A673 (cell line): ENCODE results near the gene ZSCAN26. TPM values are rescaled to one million over a fixed set of nuclear protein-coding genes. Genes with fewer than 3 reads are reported as not detected.

ENCODE experiments used
- BruUV-seq: library from RNA; stranded (reverse); fragments of 400-500 nt; replicated peaks from 2 replicates; lab custom pipeline; 2021; lab: Mats Ljungman, UMichigan
- CTCF ChIA-PET: fragments of 300-600 bp; sonication (Branson Sonifier 250); formaldehyde crosslinking; loops from one replicate; lab custom pipeline; 2022; ENCODE audit warnings: antibody characterized with exemption; lab: Charles Lee
- POLR2A ChIA-PET: fragments of 300-600 bp; sonication (Branson Sonifier 250); formaldehyde crosslinking; loops from one replicate; lab custom pipeline; 2022; ENCODE audit warnings: antibody characterized with exemption; ENCODE audit not compliant: low non-redundant PET; lab: Charles Lee
- DNase-seq: peaks from one replicate; pipeline ENCODE4 v3.0.0-alpha.2; 2015; ENCODE audit warnings: low spot score
- H3K27ac ChIP-seq: fragments of 200-600 bp; sonication (generic); 2 replicates; pipeline ENCODE4 v1.5.1; 2016; ENCODE audit warnings: mixed run types, low read depth, mild to moderate bottlenecking, mixed read lengths, antibody characterized with exemption, low read length; ENCODE audit not compliant: poor library complexity, severe bottlenecking
- H3K27me3 ChIP-seq: fragments of 200-600 bp; sonication (generic); replicated peaks from 2 replicates; pipeline ENCODE4 v1.6.1; 2017; ENCODE audit warnings: mixed run types, low read depth, mild to moderate bottlenecking, mixed read lengths, antibody characterized with exemption, low read length; ENCODE audit not compliant: insufficient read depth, poor library complexity
- H3K36me3 ChIP-seq: fragments of 200-600 bp; sonication (generic); 2 replicates; pipeline ENCODE4 v1.6.1; 2016; ENCODE audit warnings: mixed run types, mild to moderate bottlenecking, mixed read lengths, antibody characterized with exemption, low read length; ENCODE audit not compliant: insufficient read depth, poor library complexity, severe bottlenecking
- H3K4me1 ChIP-seq: fragments of 200-600 bp; sonication (generic); 2 replicates; pipeline ENCODE4 v1.6.1; 2017; ENCODE audit warnings: mixed run types, mild to moderate bottlenecking, mixed read lengths, antibody characterized with exemption, low read length; ENCODE audit not compliant: insufficient read depth, poor library complexity, severe bottlenecking
- H3K4me3 ChIP-seq: fragments of 200-600 bp; sonication (generic); 2 replicates; pipeline ENCODE4 v1.5.1; 2016; ENCODE audit warnings: low read depth, mixed run types, mild to moderate bottlenecking, mixed read lengths, low read length; ENCODE audit not compliant: poor library complexity, severe bottlenecking
- H3K9me3 ChIP-seq: fragments of 200-600 bp; sonication (generic); 2 replicates; pipeline ENCODE4 v1.6.1; 2016; ENCODE audit warnings: mixed run types, low read depth, mild to moderate bottlenecking, mixed read lengths, antibody characterized with exemption, low read length; ENCODE audit not compliant: poor library complexity, severe bottlenecking
- EZH2 ChIP-seq: fragments of 200-600 bp; sonication (generic); IDR thresholded peaks from 2 replicates; pipeline ENCODE4 v1.6.1; 2017; ENCODE audit warnings: borderline replicate concordance, low read depth, mild to moderate bottlenecking, mixed read lengths, antibody characterized with exemption, low read length; ENCODE audit not compliant: poor library complexity, severe bottlenecking
- intact Hi-C: fragments of 100-400 bp; cut with micrococcal nuclease; formaldehyde crosslinking; loops from one replicate; pipeline ENCODE4 v1.10.0; 2022; ENCODE audit not compliant: unreplicated experiment
- total RNA-seq: library from RNA; stranded (reverse); gene quantifications from 2 replicates; pipeline ENCODE4 v1.2.3, GENCODE V29; 2021
- TF ChIP-seq, protein P1 (sequence below): fragments of 300-800, 200-600 bp; sonication (generic); conservative IDR thresholded peaks from 2 replicates; pipeline ENCODE4 v1.5.1; 2017; ENCODE audit warnings: low read depth, mild to moderate bottlenecking, antibody characterized with exemption, low read length, moderate library complexity, mixed read lengths

Gene ZSCAN26
- total RNA-seq, 1 experiment from 2014 or later = 19.9 TPM

DNA sequence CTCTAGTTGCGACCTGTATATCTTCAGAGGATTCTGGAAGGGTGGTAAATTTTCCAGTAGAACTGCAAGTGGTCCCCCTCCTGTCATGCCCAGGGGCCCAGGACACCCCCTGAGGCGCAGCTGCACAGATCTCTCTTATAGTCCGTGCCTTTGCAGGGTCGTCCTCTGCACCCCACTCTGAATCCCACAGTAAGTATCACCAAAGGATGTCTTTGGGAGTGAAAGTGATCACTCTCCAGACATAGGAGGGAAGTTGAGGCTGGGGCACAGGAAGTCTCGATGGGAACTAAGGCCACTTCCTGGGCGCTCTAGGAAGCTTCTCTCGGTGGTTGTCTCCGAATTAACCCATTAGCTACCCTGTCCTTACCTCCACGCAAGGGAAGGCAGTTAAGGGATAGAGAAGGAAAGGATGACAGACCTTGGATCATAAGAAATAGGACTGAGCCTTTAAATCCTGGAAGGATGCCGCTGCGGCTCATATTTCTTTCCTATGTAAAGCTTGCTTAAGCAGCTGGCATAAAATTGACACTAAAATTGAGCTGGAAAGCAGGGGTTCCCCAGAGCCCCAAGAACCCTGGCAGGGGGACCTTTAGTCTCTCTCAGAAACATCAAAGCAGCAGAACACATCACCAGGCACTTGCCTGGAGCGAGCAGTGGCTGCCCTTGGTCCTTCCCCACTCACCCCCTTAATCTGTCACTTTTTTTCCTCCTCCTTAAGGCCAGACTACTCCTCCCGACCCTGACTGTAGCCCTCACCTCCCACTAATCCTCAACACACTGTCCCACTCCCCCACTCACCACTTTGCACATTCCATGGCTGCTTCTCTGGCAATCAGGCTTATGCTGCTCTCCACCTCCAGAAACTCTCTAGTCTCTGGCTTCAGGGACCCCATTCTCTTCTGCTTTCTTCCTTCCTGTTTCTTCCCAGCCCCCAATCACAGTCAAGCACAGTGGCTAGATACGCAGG is 14.7 kb upstream of the ZSCAN26 start, which contains the start of gene ZKSCAN4:
ZKSCAN4 (minus strand) TSS at position 261 of the 967 bp plus-strand sequence. CDS start 289 bp downstream, outside the sequence.
- H3K9me3 ChIP-seq = no peaks in the 10 kb centered on the region
- ChIA-PET CTCF (no interaction called here), POLR2A (interaction anchor here (0.6 to 1.1 kb wide), 2 partner anchors 17 to 116 kb away, joined by 5 to 16 read pairs; no protein-coding TSS in a partner anchor)
- intact Hi-C loops = loop anchor here (2.0 to 10.0 kb wide), 2 partner anchors 15 to 117 kb away; partner anchors contain the start of gene ZSCAN26
- no TSS peak for BruUV-seq
- H3K27ac ChIP-seq = peak within 1 kb of the TSS; percentile 79
- peaks cover 6% of the 10 kb centered on the region for H3K4me1 ChIP-seq
- DNase-seq = peak; percentile 92
- H3K4me3 ChIP-seq = peak within 1 kb of the TSS; percentile 100
- H3K27me3 ChIP-seq = no peaks in the 10 kb centered on the region
- peaks cover 3% of the 10 kb centered on the region for H3K36me3 ChIP-seq
- no peak for TF ChIP-seq EZH2
- TF ChIP-seq, protein P1, sequence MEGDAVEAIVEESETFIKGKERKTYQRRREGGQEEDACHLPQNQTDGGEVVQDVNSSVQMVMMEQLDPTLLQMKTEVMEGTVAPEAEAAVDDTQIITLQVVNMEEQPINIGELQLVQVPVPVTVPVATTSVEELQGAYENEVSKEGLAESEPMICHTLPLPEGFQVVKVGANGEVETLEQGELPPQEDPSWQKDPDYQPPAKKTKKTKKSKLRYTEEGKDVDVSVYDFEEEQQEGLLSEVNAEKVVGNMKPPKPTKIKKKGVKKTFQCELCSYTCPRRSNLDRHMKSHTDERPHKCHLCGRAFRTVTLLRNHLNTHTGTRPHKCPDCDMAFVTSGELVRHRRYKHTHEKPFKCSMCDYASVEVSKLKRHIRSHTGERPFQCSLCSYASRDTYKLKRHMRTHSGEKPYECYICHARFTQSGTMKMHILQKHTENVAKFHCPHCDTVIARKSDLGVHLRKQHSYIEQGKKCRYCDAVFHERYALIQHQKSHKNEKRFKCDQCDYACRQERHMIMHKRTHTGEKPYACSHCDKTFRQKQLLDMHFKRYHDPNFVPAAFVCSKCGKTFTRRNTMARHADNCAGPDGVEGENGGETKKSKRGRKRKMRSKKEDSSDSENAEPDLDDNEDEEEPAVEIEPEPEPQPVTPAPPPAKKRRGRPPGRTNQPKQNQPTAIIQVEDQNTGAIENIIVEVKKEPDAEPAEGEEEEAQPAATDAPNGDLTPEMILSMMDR = no peak

GRCh38 chr6:28254121-28254519 is 12.8 kb upstream of the ZSCAN26 start:
- CTCF ChIA-PET = no interaction called here
- no peak for TF ChIP-seq EZH2
- Histone ChIP-seq H3K4me3 (no peak overlapping the region), H3K9me3 (no peaks in the 10 kb centered on the region), H3K36me3 (no peaks in the 10 kb centered on the region), H3K27ac (no peak overlapping the region), H3K27me3 (no peaks in the 10 kb centered on the region), H3K4me1 (peaks cover 6% of the 10 kb centered on the region)
- no peak for DNase-seq
- intact Hi-C loops = loop anchor here (10.0 kb wide), 1 partner anchor 119 kb away; no protein-coding TSS in a partner anchor
- BruUV-seq = no TSS peak
- POLR2A ChIA-PET = interaction anchor here (0.7 kb wide), 1 partner anchor 113 kb away, joined by 7 read pairs; no protein-coding TSS in a partner anchor

GRCh38 chr6:28257042-28257441 is 9.9 kb upstream of the ZSCAN26 start:
- H3K9me3 ChIP-seq = no peaks in the 10 kb centered on the region
- no peak overlapping the region for H3K4me3 ChIP-seq
- CTCF ChIA-PET = no interaction called here
- POLR2A ChIA-PET = no interaction called here
- no peaks in the 10 kb centered on the region for H3K4me1 ChIP-seq
- intact Hi-C loops = loop anchor here (10.0 kb wide), 1 partner anchor 122 kb away; no protein-coding TSS in a partner anchor
- no TSS peak for BruUV-seq
- no peaks in the 10 kb centered on the region for H3K27me3 ChIP-seq
- H3K36me3 ChIP-seq = no peaks in the 10 kb centered on the region
- no peak overlapping the region for H3K27ac ChIP-seq
- TF ChIP-seq, protein P1 = no peak
- TF ChIP-seq EZH2 = no peak
- no peak for DNase-seq
